Lower lobe of right lung (tissue), 2 donors: ENCODE data around the gene KCNT1. TPM values are rescaled to one million over a fixed set of nuclear protein-coding genes. Genes with fewer than 3 reads are reported as not detected.

Experiments
- ATAC-seq, 2 donors: fragments of 200-7000 bp; cut with Tn5 transposase; one replicate each; pipeline ENCODE4 v1.9.1; 2020 to 2022; ENCODE audit warnings: mild to moderate bottlenecking in 2 of 2, moderate library complexity in 2 of 2
- DNase-seq: peaks from one replicate; pipeline ENCODE4 v3.0.0-alpha.2; 2020
- H3K27ac ChIP-seq: fragments of 200-600 bp; one replicate; pipeline ENCODE4 v1.8.0; 2022
- H3K27me3 ChIP-seq: fragments of 200-600 bp; one replicate; pipeline ENCODE4 v1.8.0; 2022; ENCODE audit warnings: low read depth
- H3K36me3 ChIP-seq: fragments of 200-600 bp; one replicate; pipeline ENCODE4 v1.8.0; 2022; ENCODE audit warnings: mild to moderate bottlenecking
- H3K4me1 ChIP-seq: fragments of 200-600 bp; one replicate; pipeline ENCODE4 v1.8.0; 2022
- H3K4me3 ChIP-seq: fragments of 200-600 bp; one replicate; pipeline ENCODE4 v1.8.0; 2022; ENCODE audit warnings: mild to moderate bottlenecking
- H3K9me3 ChIP-seq: fragments of 200-600 bp; one replicate; pipeline ENCODE4 v1.8.0; 2022
- CTCF ChIP-seq: fragments of 200-600 bp; IDR thresholded peaks from one replicate; pipeline ENCODE4 v1.8.0; 2022; ENCODE audit warnings: antibody characterized with exemption, mild to moderate bottlenecking
- intact Hi-C: fragments of 100-400 bp; cut with DNase I; formaldehyde crosslinking; loops from one replicate; pipeline ENCODE4 v1.11.0; 2022
- total RNA-seq: library from RNA; stranded (reverse); fragmentation: NEBNext Ultra II Directional; extraction: Animal tissue kit (Norgen Biotek cat#: 25700); gene quantifications from one replicate; pipeline ENCODE4 v1.2.1, GENCODE V29; 2021
- donor health status: DM: no; HTN: yes; CAD: no; lungs with severe emphysema.

KCNT1 gene
- total RNA-seq, 1 donor from 2014 or later = 0.35 TPM

- Histone ChIP-seq H3K4me3 (no peak overlapping the region), H3K27me3 (no peaks in the 10 kb centered on the region), H3K36me3 (no peaks in the 10 kb centered on the region), H3K4me1 (no peaks in the 10 kb centered on the region), H3K27ac (no peak overlapping the region), H3K9me3 (no peaks in the 10 kb centered on the region)
- ATAC-seq (no peak), DNase-seq (no peak)
- TF ChIP-seq CTCF = no peak
- intact Hi-C loops = no loop called here
These were observed 59.3 kb downstream of the KCNT1 start for GRCh38 chr9:135761150-135761844.

- intact Hi-C loops = no loop called here
- no peaks in the 10 kb centered on the region for H3K9me3 ChIP-seq
- TF ChIP-seq CTCF = no peak
- DNase-seq = no peak
- no peaks in the 10 kb centered on the region for H3K36me3 ChIP-seq
- H3K27me3 ChIP-seq = no peaks in the 10 kb centered on the region
- no peak for ATAC-seq
- H3K4me3 ChIP-seq = no peak overlapping the region
- H3K4me1 ChIP-seq = no peaks in the 10 kb centered on the region
- H3K27ac ChIP-seq = no peak overlapping the region
These were observed 59.8 kb downstream of the KCNT1 start for GRCh38 chr9:135761845-135762168.

- Histone ChIP-seq H3K9me3 (no peaks in the 10 kb centered on the region), H3K27me3 (no peaks in the 10 kb centered on the region), H3K4me3 (no peak overlapping the region), H3K4me1 (no peaks in the 10 kb centered on the region), H3K27ac (no peak overlapping the region), H3K36me3 (no peaks in the 10 kb centered on the region)
- intact Hi-C loops = no loop called here
- no peak for ATAC-seq
- TF ChIP-seq CTCF = no peak
- no peak for DNase-seq
These were observed 60.9 kb downstream of the KCNT1 start for GRCh38 chr9:135762921-135763320.

GRCh38 chr9:135763716-135764446 lies 61.9 kb downstream of the KCNT1 start:
- Histone ChIP-seq H3K27ac (no peak overlapping the region), H3K36me3 (no peaks in the 10 kb centered on the region), H3K4me3 (no peak overlapping the region), H3K4me1 (no peaks in the 10 kb centered on the region), H3K27me3 (no peaks in the 10 kb centered on the region), H3K9me3 (no peaks in the 10 kb centered on the region)
- DNase-seq (no peak), ATAC-seq (no peak)
- intact Hi-C loops = no loop called here
- TF ChIP-seq CTCF = no peak

- Histone ChIP-seq H3K9me3 (no peaks in the 10 kb centered on the region), H3K27ac (no peak overlapping the region), H3K4me3 (no peak overlapping the region), H3K4me1 (no peaks in the 10 kb centered on the region), H3K36me3 (no peaks in the 10 kb centered on the region), H3K27me3 (no peaks in the 10 kb centered on the region)
- DNase-seq (no peak), ATAC-seq (no peak)
- intact Hi-C loops = no loop called here
- no peak for TF ChIP-seq CTCF
These were observed 62.7 kb downstream of the KCNT1 start for GRCh38 chr9:135764731-135765130.
